ENCODE data around the gene MACF1. TPM values are rescaled to one million over a fixed set of nuclear protein-coding genes. Genes with fewer than 3 reads are reported as not detected.
A peak's percentile ranks its signal among the peaks of the same experiment; 100 is the strongest.

The MACF1 gene
- total RNA-seq, 1 experiment from 2014 or later = 104 TPM

- CTCF ChIA-PET = no interaction called here
- TSS peak; percentile 28 for BruUV-seq (replicated peaks)
- peak overlapping the region; percentile 88 for H3K27ac Mint-ChIP-seq (ENCODE audit: unreplicated experiment)
These were observed 14.9 kb upstream of the MACF1 start for GRCh38 chr1:39189592-39190041.

GRCh38 chr1:39190096-39190495, 14.4 kb upstream of the MACF1 start:
- Histone ChIP-seq H3K4me3 (ENCODE audit: low read depth, low read length) (no peak overlapping the region), H3K27me3 (replicated peaks; ENCODE audit: control insufficient read depth, insufficient read depth, low read length) (no peaks in the 10 kb centered on the region), H3K4me1 (peaks cover 22% of the 10 kb centered on the region), H3K9me3 (no peaks in the 10 kb centered on the region), H3K36me3 (ENCODE audit: control insufficient read depth, insufficient read depth, low read length) (no peaks in the 10 kb centered on the region)
- H3K36me3 Mint-ChIP-seq (ENCODE audit: insufficient read depth, unreplicated experiment) = peaks cover 6% of the 10 kb centered on the region
- ChIA-PET CTCF (interaction anchor here (2.8 kb wide), 1 partner anchor 58 kb away, joined by 27 read pairs; no protein-coding TSS in a partner anchor), POLR2A (interaction anchor here (0.5 kb wide), 1 partner anchor 24 kb away, joined by 4 read pairs; no protein-coding TSS in a partner anchor)
- H3K27me3 Mint-ChIP-seq (ENCODE audit: insufficient read depth, unreplicated experiment) = no peaks in the 10 kb centered on the region
- H3K27ac Mint-ChIP-seq (ENCODE audit: unreplicated experiment) = peak overlapping the region; percentile 88
- no peak for TF ChIP-seq CTCF (IDR thresholded peaks at IDR 0.05; ENCODE audit: insufficient read depth in 1 of 2, low read depth in 1 of 2, low read length in 1 of 2, severe bottlenecking in 1 of 2, unreplicated experiment in 1 of 2)
- no peaks in the 10 kb centered on the region for H3K9me3 Mint-ChIP-seq (ENCODE audit: unreplicated experiment)
- intact Hi-C loops (cut with micrococcal nuclease; ENCODE audit: unreplicated experiment) = no loop called here
- H3K4me1 Mint-ChIP-seq (ENCODE audit: low read depth, unreplicated experiment) = peaks cover 32% of the 10 kb centered on the region
- DNase-seq = no peak
- H3K4me3 Mint-ChIP-seq (ENCODE audit: unreplicated experiment) = no peak overlapping the region
- BruUV-seq (replicated peaks) = no TSS peak

More at GRCh38 chr1:39189592-39190041, 14.9 kb upstream of the MACF1 start:
- Histone ChIP-seq H3K27me3 (replicated peaks; ENCODE audit: control insufficient read depth, insufficient read depth, low read length) (no peaks in the 10 kb centered on the region), H3K4me1 (peaks cover 23% of the 10 kb centered on the region), H3K4me3 (ENCODE audit: low read depth, low read length) (no peak overlapping the region), H3K36me3 (ENCODE audit: control insufficient read depth, insufficient read depth, low read length) (no peaks in the 10 kb centered on the region), H3K9me3 (no peaks in the 10 kb centered on the region)
- intact Hi-C loops (cut with micrococcal nuclease; ENCODE audit: unreplicated experiment) = no loop called here
- POLR2A ChIA-PET = interaction anchor here (0.5 kb wide), 1 partner anchor 24 kb away, joined by 4 read pairs; no protein-coding TSS in a partner anchor
- Mint-ChIP-seq H3K27me3 (ENCODE audit: insufficient read depth, unreplicated experiment) (no peaks in the 10 kb centered on the region), H3K4me3 (ENCODE audit: unreplicated experiment) (peak overlapping the region; percentile 51), H3K9me3 (ENCODE audit: unreplicated experiment) (no peaks in the 10 kb centered on the region), H3K4me1 (ENCODE audit: low read depth, unreplicated experiment) (peaks cover 28% of the 10 kb centered on the region), H3K36me3 (ENCODE audit: insufficient read depth, unreplicated experiment) (peaks cover 6% of the 10 kb centered on the region)
- no peak for TF ChIP-seq CTCF (IDR thresholded peaks at IDR 0.05; ENCODE audit: insufficient read depth in 1 of 2, low read depth in 1 of 2, low read length in 1 of 2, severe bottlenecking in 1 of 2, unreplicated experiment in 1 of 2)
- DNase-seq = no peak

- DNase-seq = no peak
- Histone ChIP-seq H3K9me3 (no peaks in the 10 kb centered on the region), H3K4me3 (ENCODE audit: low read depth, low read length) (no peak overlapping the region), H3K27me3 (replicated peaks; ENCODE audit: control insufficient read depth, insufficient read depth, low read length) (no peaks in the 10 kb centered on the region), H3K4me1 (peaks cover 15% of the 10 kb centered on the region), H3K36me3 (ENCODE audit: control insufficient read depth, insufficient read depth, low read length) (no peaks in the 10 kb centered on the region)
- H3K27ac Mint-ChIP-seq (ENCODE audit: unreplicated experiment) = no peak overlapping the region
- TF ChIP-seq CTCF (IDR thresholded peaks at IDR 0.05; ENCODE audit: insufficient read depth in 1 of 2, low read depth in 1 of 2, low read length in 1 of 2, severe bottlenecking in 1 of 2, unreplicated experiment in 1 of 2) = no peak
- H3K4me3 Mint-ChIP-seq (ENCODE audit: unreplicated experiment) = no peak overlapping the region
- H3K27me3 Mint-ChIP-seq (ENCODE audit: insufficient read depth, unreplicated experiment) = no peaks in the 10 kb centered on the region
- no TSS peak for BruUV-seq (replicated peaks)
- H3K9me3 Mint-ChIP-seq (ENCODE audit: unreplicated experiment) = no peaks in the 10 kb centered on the region
- intact Hi-C loops (cut with micrococcal nuclease; ENCODE audit: unreplicated experiment) = no loop called here
- ChIA-PET CTCF (interaction anchor here (0.6 to 3.8 kb wide), 2 partner anchors 64 to 184 kb away, joined by 4 to 103 read pairs; no protein-coding TSS in a partner anchor), POLR2A (interaction anchor here (0.7 kb wide), 2 partner anchors 32 to 457 kb away, joined by 5 to 8 read pairs; no protein-coding TSS in a partner anchor)
- no peaks in the 10 kb centered on the region for H3K36me3 Mint-ChIP-seq (ENCODE audit: insufficient read depth, unreplicated experiment)
- peaks cover 28% of the 10 kb centered on the region for H3K4me1 Mint-ChIP-seq (ENCODE audit: low read depth, unreplicated experiment)
These were observed 10.0 kb upstream of the MACF1 start for GRCh38 chr1:39194398-39195051.

Measured in Caco-2 (cell line).